Activated CD4-positive, alpha-beta T cell treated with anti-CD3 and anti-CD28 coated beads, Interleukin-2, amount 10 ng/mL, durations not matched to agents 24 days and 14 days (primary cell): ENCODE measurements around the gene BTBD9. TPM values are rescaled to one million over a fixed set of nuclear protein-coding genes. Genes with fewer than 3 reads are reported as not detected.

Experiments
- DNase-seq: peaks from one replicate; pipeline ENCODE4 v3.0.0; 2022
- H3K27ac Mint-ChIP-seq: one replicate; pipeline ENCODE4 v1.8.0; 2022; ENCODE audit warnings: mild to moderate bottlenecking, mixed read lengths
- H3K27me3 Mint-ChIP-seq: one replicate; pipeline ENCODE4 v1.8.0; 2022; ENCODE audit warnings: mixed read lengths
- H3K36me3 Mint-ChIP-seq: one replicate; pipeline ENCODE4 v1.8.0; 2022; ENCODE audit warnings: low read depth, mild to moderate bottlenecking, mixed read lengths
- H3K4me1 Mint-ChIP-seq: one replicate; pipeline ENCODE4 v1.8.0; 2021; ENCODE audit warnings: mixed read lengths
- H3K4me3 Mint-ChIP-seq: one replicate; pipeline ENCODE4 v1.8.0; 2022; ENCODE audit warnings: mild to moderate bottlenecking, moderate library complexity, mixed read lengths
- H3K9me3 Mint-ChIP-seq: one replicate; pipeline ENCODE4 v1.8.0; 2021; ENCODE audit warnings: mixed read lengths
- intact Hi-C: fragments of 100-400 bp; cut with micrococcal nuclease; formaldehyde crosslinking; loops from one replicate; pipeline ENCODE4 v1.15.1; 2023
- total RNA-seq: library from RNA; stranded (reverse); gene quantifications from 2 replicates; pipeline ENCODE4 v1.2.3, GENCODE V29; 2022

Gene BTBD9
- total RNA-seq, result 12.3 and 12.4 TPM in 2 replicates

- peak within 1 kb of the TSS; percentile 88 for H3K27ac Mint-ChIP-seq
- H3K27me3 Mint-ChIP-seq, result no peaks in the 10 kb centered on the region
- intact Hi-C loops, result loop anchor here (1.0 to 10.0 kb wide), 5 partner anchors 33 to 845 kb away; partner anchors contain the start of gene GLO1
Measured at GRCh38 chr6:38639498-38640215, at the start of gene BTBD9. Gene BTBD9, minus strand, starts transcription at chr6:38639929.

GRCh38 chr6:38688579-38689087 lies 48.9 kb upstream of the BTBD9 start:
- no peak for DNase-seq
- Mint-ChIP-seq H3K9me3 (no peaks in the 10 kb centered on the region), H3K27ac (peak overlapping the region; percentile 49), H3K36me3 (peaks cover 22% of the 10 kb centered on the region), H3K27me3 (no peaks in the 10 kb centered on the region), H3K4me1 (peaks cover 19% of the 10 kb centered on the region), H3K4me3 (no peak overlapping the region)
- intact Hi-C loops, result no loop called here

More at GRCh38 chr6:38639498-38640215, at the start of gene BTBD9:
- peak; percentile 96 for DNase-seq
- Mint-ChIP-seq H3K9me3 (no peaks in the 10 kb centered on the region), H3K4me3 (peak within 1 kb of the TSS; percentile 90), H3K4me1 (peaks cover 38% of the 10 kb centered on the region), H3K36me3 (peaks cover 2% of the 10 kb centered on the region)

- Mint-ChIP-seq H3K9me3 (no peaks in the 10 kb centered on the region), H3K27me3 (no peaks in the 10 kb centered on the region), H3K4me3 (no peak overlapping the region), H3K4me1 (peaks cover 19% of the 10 kb centered on the region), H3K36me3 (peaks cover 21% of the 10 kb centered on the region), H3K27ac (no peak overlapping the region)
- no peak for DNase-seq
- intact Hi-C loops, result no loop called here
Measured at GRCh38 chr6:38687549-38687948, 47.8 kb upstream of the BTBD9 start.

GRCh38 chr6:38687043-38687353 lies 47.3 kb upstream of the BTBD9 start:
- no peak for DNase-seq
- intact Hi-C loops, result no loop called here
- peaks cover 19% of the 10 kb centered on the region for H3K4me1 Mint-ChIP-seq
- H3K36me3 Mint-ChIP-seq, result peaks cover 23% of the 10 kb centered on the region
- no peaks in the 10 kb centered on the region for H3K27me3 Mint-ChIP-seq
- no peak overlapping the region for H3K27ac Mint-ChIP-seq
- H3K4me3 Mint-ChIP-seq, result no peak overlapping the region
- no peaks in the 10 kb centered on the region for H3K9me3 Mint-ChIP-seq

- Mint-ChIP-seq H3K9me3 (no peaks in the 10 kb centered on the region), H3K36me3 (peaks cover 26% of the 10 kb centered on the region), H3K4me3 (no peak overlapping the region), H3K27ac (no peak overlapping the region), H3K27me3 (no peaks in the 10 kb centered on the region), H3K4me1 (peaks cover 17% of the 10 kb centered on the region)
- DNase-seq, result no peak
- intact Hi-C loops, result no loop called here
Measured at GRCh38 chr6:38686270-38687042, 46.7 kb upstream of the BTBD9 start.

GRCh38 chr6:38684904-38685303 lies 45.2 kb upstream of the BTBD9 start:
- H3K36me3 Mint-ChIP-seq, result peaks cover 30% of the 10 kb centered on the region
- H3K9me3 Mint-ChIP-seq, result no peaks in the 10 kb centered on the region
- intact Hi-C loops, result no loop called here
- no peaks in the 10 kb centered on the region for H3K27me3 Mint-ChIP-seq
- peaks cover 17% of the 10 kb centered on the region for H3K4me1 Mint-ChIP-seq
- no peak for DNase-seq
- no peak overlapping the region for H3K4me3 Mint-ChIP-seq
- no peak overlapping the region for H3K27ac Mint-ChIP-seq

- Mint-ChIP-seq H3K9me3 (no peaks in the 10 kb centered on the region), H3K4me1 (peaks cover 14% of the 10 kb centered on the region), H3K4me3 (no peak overlapping the region), H3K27ac (no peak overlapping the region), H3K27me3 (no peaks in the 10 kb centered on the region), H3K36me3 (peaks cover 32% of the 10 kb centered on the region)
- intact Hi-C loops, result no loop called here
- DNase-seq, result no peak
Measured at GRCh38 chr6:38684237-38684636, 44.5 kb upstream of the BTBD9 start.

- Mint-ChIP-seq H3K36me3 (peaks cover 44% of the 10 kb centered on the region), H3K9me3 (no peaks in the 10 kb centered on the region), H3K27ac (no peak overlapping the region), H3K27me3 (no peaks in the 10 kb centered on the region), H3K4me3 (no peak overlapping the region), H3K4me1 (peaks cover 12% of the 10 kb centered on the region)
- intact Hi-C loops, result no loop called here
- no peak for DNase-seq
Measured at GRCh38 chr6:38681850-38682249, 42.1 kb upstream of the BTBD9 start.

GRCh38 chr6:38679668-38680067 lies 39.9 kb upstream of the BTBD9 start:
- H3K27ac Mint-ChIP-seq, result no peak overlapping the region

GRCh38 chr6:38678178-38678760 lies 38.5 kb upstream of the BTBD9 start:
- DNase-seq, result no peak
- Mint-ChIP-seq H3K4me3 (no peak overlapping the region), H3K27me3 (no peaks in the 10 kb centered on the region), H3K4me1 (peaks cover 25% of the 10 kb centered on the region), H3K27ac (peak overlapping the region; percentile 36), H3K36me3 (peaks cover 65% of the 10 kb centered on the region), H3K9me3 (no peaks in the 10 kb centered on the region)
- intact Hi-C loops, result no loop called here

More at GRCh38 chr6:38679668-38680067, 39.9 kb upstream of the BTBD9 start:
- intact Hi-C loops, result no loop called here
- Mint-ChIP-seq H3K9me3 (no peaks in the 10 kb centered on the region), H3K4me1 (peaks cover 16% of the 10 kb centered on the region), H3K36me3 (peaks cover 61% of the 10 kb centered on the region), H3K27me3 (no peaks in the 10 kb centered on the region), H3K4me3 (no peak overlapping the region)
- no peak for DNase-seq

GRCh38 chr6:38676974-38677544 lies 37.3 kb upstream of the BTBD9 start:
- Mint-ChIP-seq H3K4me3 (no peak overlapping the region), H3K27me3 (no peaks in the 10 kb centered on the region), H3K27ac (no peak overlapping the region), H3K9me3 (no peaks in the 10 kb centered on the region), H3K4me1 (peaks cover 31% of the 10 kb centered on the region), H3K36me3 (peaks cover 61% of the 10 kb centered on the region)
- DNase-seq, result no peak
- intact Hi-C loops, result no loop called here

GRCh38 chr6:38676236-38676973 lies 36.7 kb upstream of the BTBD9 start:
- H3K36me3 Mint-ChIP-seq, result peaks cover 56% of the 10 kb centered on the region
- H3K27ac Mint-ChIP-seq, result no peak overlapping the region
- H3K27me3 Mint-ChIP-seq, result no peaks in the 10 kb centered on the region

More at GRCh38 chr6:38676236-38676973, 36.7 kb upstream of the BTBD9 start:
- Mint-ChIP-seq H3K9me3 (no peaks in the 10 kb centered on the region), H3K4me1 (peaks cover 33% of the 10 kb centered on the region), H3K4me3 (no peak overlapping the region)
- no peak for DNase-seq
- intact Hi-C loops, result no loop called here
